Measurements from ENCODE around the gene SSX4.
"Not testable (repeated sequence)": the region's sequence is repeated elsewhere in the genome, so short reads cannot be mapped to it uniquely, and the experiment has no call there.

SSX4 gene

DNA sequence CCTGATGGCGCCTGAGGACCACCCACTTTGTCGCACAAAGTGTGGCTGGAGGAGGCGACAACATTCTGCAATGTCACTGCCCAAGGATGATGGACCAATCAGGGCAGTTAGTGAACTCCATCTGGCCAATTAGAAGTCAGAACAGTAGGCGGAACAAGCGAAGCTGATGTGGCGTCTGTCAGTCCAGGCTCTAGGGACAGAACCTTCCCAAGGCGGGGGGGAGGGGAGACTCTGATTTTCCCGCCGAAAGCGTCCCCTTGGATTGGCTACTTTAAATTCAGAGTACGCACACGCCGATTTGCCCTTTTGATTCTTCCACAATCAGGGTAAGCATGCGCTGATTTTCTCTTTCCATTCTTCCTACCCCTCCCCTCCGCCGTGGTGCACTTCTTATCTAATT, at the start of gene SSX4:
TSS of gene SSX4 (plus strand) at position 301 of the 400 bp plus-strand sequence. CDS start 515 bp downstream, outside the sequence.
- not testable (repeated sequence) for H3K9ac ChIP-seq (ENCODE audit: low read depth, low read length); H3K36me3 ChIP-seq (ENCODE audit: control insufficient read depth, insufficient read depth, low read length); H3K4me1 ChIP-seq (ENCODE audit: control insufficient read depth, insufficient read depth, low read length); H3K27me3 ChIP-seq (ENCODE audit: control insufficient read depth, insufficient read depth, low read length); H3K9me3 ChIP-seq (ENCODE audit: control insufficient read depth, insufficient read depth, low read length); H3K4me3 ChIP-seq (ENCODE audit: low read depth, low read length)

DNA sequence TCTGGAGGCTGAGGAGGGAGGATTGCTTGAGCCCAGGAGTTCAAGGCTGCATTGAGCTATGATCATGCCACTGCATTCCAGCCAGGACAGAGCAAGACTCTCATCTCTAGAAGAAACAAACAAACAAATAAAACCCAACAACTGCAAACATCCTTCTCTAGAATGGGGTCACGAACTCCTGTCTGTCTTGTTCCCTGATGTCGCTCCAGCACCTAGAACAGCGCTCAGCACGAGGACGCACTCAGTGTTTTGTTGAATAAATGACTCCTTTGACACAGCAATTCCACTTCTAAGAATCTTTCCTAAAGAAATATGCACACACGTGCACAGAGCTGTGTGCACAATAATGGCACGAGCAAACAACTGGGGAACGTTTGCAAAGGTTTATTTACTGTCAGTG, 37.3 kb upstream of the SSX4 start:
- H3K4me1 ChIP-seq (ENCODE audit: control insufficient read depth, insufficient read depth, low read length); H3K27me3 ChIP-seq (ENCODE audit: control insufficient read depth, insufficient read depth, low read length); H3K4me3 ChIP-seq (ENCODE audit: low read depth, low read length); H3K36me3 ChIP-seq (ENCODE audit: control insufficient read depth, insufficient read depth, low read length); H3K9me3 ChIP-seq (ENCODE audit: control insufficient read depth, insufficient read depth, low read length); H3K9ac ChIP-seq (ENCODE audit: low read depth, low read length): not testable (repeated sequence)

- not testable (repeated sequence) for H3K9me3 ChIP-seq (ENCODE audit: control insufficient read depth, insufficient read depth, low read length); H3K4me1 ChIP-seq (ENCODE audit: control insufficient read depth, insufficient read depth, low read length); H3K9ac ChIP-seq (ENCODE audit: low read depth, low read length); H3K4me3 ChIP-seq (ENCODE audit: low read depth, low read length); H3K27me3 ChIP-seq (ENCODE audit: control insufficient read depth, insufficient read depth, low read length); H3K36me3 ChIP-seq (ENCODE audit: control insufficient read depth, insufficient read depth, low read length)
Measured at GRCh38 chrX:48356315-48357094, 26.8 kb upstream of the SSX4 start, which contains the start of gene SSX3. Gene SSX3, minus strand, starts transcription at chrX:48356703. Its CDS starts 1,454 bp downstream, at chrX:48355249.

- H3K27me3 ChIP-seq (ENCODE audit: control insufficient read depth, insufficient read depth, low read length): no peaks in the 10 kb centered on the region
- H3K36me3 ChIP-seq (ENCODE audit: control insufficient read depth, insufficient read depth, low read length): no peaks in the 10 kb centered on the region
- H3K4me3 ChIP-seq (ENCODE audit: low read depth, low read length): no peak overlapping the region
- H3K9me3 ChIP-seq (ENCODE audit: control insufficient read depth, insufficient read depth, low read length): no peaks in the 10 kb centered on the region
- no peak overlapping the region for H3K9ac ChIP-seq (ENCODE audit: low read depth, low read length)
- H3K4me1 ChIP-seq (ENCODE audit: control insufficient read depth, insufficient read depth, low read length): no peaks in the 10 kb centered on the region
Measured at GRCh38 chrX:48357681-48358080, 25.7 kb upstream of the SSX4 start.

DNA sequence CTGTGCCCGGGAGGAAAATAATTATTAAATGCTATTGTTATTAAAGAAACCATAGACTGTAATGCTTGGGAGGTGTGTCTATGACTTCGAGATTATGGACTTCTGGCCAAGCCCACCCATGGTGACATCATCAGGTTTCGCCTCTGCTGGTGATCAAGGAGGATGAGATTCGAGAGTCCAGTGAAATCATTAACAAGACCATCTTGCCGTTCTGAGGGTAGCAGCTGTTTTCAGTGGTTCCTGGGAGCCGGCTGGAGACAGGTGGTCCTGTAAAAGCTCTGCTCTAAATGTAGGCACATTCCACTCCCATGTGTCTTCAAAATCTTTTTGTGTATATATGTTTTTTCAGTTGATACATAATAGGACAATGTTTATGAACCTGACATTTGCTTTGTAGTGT, 24.1 kb upstream of the SSX4 start:
- H3K9me3 ChIP-seq (ENCODE audit: control insufficient read depth, insufficient read depth, low read length); H3K4me3 ChIP-seq (ENCODE audit: low read depth, low read length); H3K4me1 ChIP-seq (ENCODE audit: control insufficient read depth, insufficient read depth, low read length); H3K36me3 ChIP-seq (ENCODE audit: control insufficient read depth, insufficient read depth, low read length); H3K9ac ChIP-seq (ENCODE audit: low read depth, low read length); H3K27me3 ChIP-seq (ENCODE audit: control insufficient read depth, insufficient read depth, low read length): not testable (repeated sequence)

DNA sequence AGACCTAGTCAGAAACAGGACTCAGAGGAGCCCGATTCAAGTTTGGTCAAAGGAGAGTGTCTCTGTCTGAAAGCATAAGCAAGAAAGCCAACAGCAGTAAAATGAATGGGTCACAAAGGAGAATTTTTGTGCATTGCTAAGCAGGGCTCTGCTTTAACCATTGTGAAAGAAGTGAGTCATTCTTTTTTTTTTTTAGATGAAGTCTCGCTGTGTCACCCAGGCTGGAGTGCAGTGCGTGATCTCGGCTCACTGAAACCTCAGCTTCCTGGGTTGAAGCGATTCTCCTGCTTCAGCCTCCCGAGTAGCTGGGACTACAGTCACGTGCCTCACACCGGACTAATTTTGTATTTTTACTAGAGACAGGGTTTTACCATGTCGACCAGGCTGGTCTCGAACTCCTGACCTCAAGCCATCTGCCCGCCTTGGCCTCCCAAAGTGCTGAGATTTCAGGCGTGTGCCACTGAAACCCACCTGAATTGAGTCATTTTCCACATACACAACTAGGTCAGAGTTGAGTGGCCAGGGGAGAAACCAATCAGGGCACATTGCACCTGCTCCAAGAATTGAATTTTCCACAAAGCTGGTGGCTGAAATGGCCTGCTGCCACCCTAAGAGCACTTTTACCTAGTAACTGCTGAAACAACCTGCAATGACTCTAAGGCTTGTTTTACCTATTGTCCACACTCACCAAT, 15.5 kb upstream of the SSX4 start:
- not testable (repeated sequence) for H3K27me3 ChIP-seq (ENCODE audit: control insufficient read depth, insufficient read depth, low read length)

GRCh38 chrX:48370408-48370807, 12.9 kb upstream of the SSX4 start:
- not testable (repeated sequence) for H3K36me3 ChIP-seq (ENCODE audit: control insufficient read depth, insufficient read depth, low read length); H3K4me3 ChIP-seq (ENCODE audit: low read depth, low read length); H3K4me1 ChIP-seq (ENCODE audit: control insufficient read depth, insufficient read depth, low read length); H3K9me3 ChIP-seq (ENCODE audit: control insufficient read depth, insufficient read depth, low read length); H3K27me3 ChIP-seq (ENCODE audit: control insufficient read depth, insufficient read depth, low read length); H3K9ac ChIP-seq (ENCODE audit: low read depth, low read length)

More for the DNA sequence above, 15.5 kb upstream of the SSX4 start:
- H3K9ac ChIP-seq (ENCODE audit: low read depth, low read length); H3K4me3 ChIP-seq (ENCODE audit: low read depth, low read length); H3K9me3 ChIP-seq (ENCODE audit: control insufficient read depth, insufficient read depth, low read length); H3K36me3 ChIP-seq (ENCODE audit: control insufficient read depth, insufficient read depth, low read length); H3K4me1 ChIP-seq (ENCODE audit: control insufficient read depth, insufficient read depth, low read length): not testable (repeated sequence)

- H3K4me3 ChIP-seq (ENCODE audit: low read depth, low read length); H3K4me1 ChIP-seq (ENCODE audit: control insufficient read depth, insufficient read depth, low read length); H3K9me3 ChIP-seq (ENCODE audit: control insufficient read depth, insufficient read depth, low read length); H3K9ac ChIP-seq (ENCODE audit: low read depth, low read length); H3K27me3 ChIP-seq (ENCODE audit: control insufficient read depth, insufficient read depth, low read length); H3K36me3 ChIP-seq (ENCODE audit: control insufficient read depth, insufficient read depth, low read length): not testable (repeated sequence)
Measured at GRCh38 chrX:48396931-48397330, 13.6 kb downstream of the SSX4 start.

- not testable (repeated sequence) for H3K9me3 ChIP-seq (ENCODE audit: control insufficient read depth, insufficient read depth, low read length); H3K4me1 ChIP-seq (ENCODE audit: control insufficient read depth, insufficient read depth, low read length); H3K4me3 ChIP-seq (ENCODE audit: low read depth, low read length); H3K36me3 ChIP-seq (ENCODE audit: control insufficient read depth, insufficient read depth, low read length); H3K27me3 ChIP-seq (ENCODE audit: control insufficient read depth, insufficient read depth, low read length); H3K9ac ChIP-seq (ENCODE audit: low read depth, low read length)
Measured at GRCh38 chrX:48397825-48398224, 14.5 kb downstream of the SSX4 start.

DNA sequence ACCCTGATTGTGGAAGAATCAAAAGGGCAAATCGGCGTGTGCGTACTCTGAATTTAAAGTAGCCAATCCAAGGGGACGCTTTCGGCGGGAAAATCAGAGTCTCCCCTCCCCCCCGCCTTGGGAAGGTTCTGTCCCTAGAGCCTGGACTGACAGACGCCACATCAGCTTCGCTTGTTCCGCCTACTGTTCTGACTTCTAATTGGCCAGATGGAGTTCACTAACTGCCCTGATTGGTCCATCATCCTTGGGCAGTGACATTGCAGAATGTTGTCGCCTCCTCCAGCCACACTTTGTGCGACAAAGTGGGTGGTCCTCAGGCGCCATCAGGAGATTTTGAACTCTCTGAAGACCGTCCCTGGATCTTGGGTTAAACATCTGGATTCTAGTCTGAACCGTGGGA, 28.5 kb downstream of the SSX4 start, which contains the start of gene SSX4B:
TSS of gene SSX4B (minus strand) at position 101 of the 400 bp plus-strand sequence. CDS start 588 bp downstream, outside the sequence.
- not testable (repeated sequence) for H3K27me3 ChIP-seq (ENCODE audit: control insufficient read depth, insufficient read depth, low read length); H3K9ac ChIP-seq (ENCODE audit: low read depth, low read length); H3K36me3 ChIP-seq (ENCODE audit: control insufficient read depth, insufficient read depth, low read length)

DNA sequence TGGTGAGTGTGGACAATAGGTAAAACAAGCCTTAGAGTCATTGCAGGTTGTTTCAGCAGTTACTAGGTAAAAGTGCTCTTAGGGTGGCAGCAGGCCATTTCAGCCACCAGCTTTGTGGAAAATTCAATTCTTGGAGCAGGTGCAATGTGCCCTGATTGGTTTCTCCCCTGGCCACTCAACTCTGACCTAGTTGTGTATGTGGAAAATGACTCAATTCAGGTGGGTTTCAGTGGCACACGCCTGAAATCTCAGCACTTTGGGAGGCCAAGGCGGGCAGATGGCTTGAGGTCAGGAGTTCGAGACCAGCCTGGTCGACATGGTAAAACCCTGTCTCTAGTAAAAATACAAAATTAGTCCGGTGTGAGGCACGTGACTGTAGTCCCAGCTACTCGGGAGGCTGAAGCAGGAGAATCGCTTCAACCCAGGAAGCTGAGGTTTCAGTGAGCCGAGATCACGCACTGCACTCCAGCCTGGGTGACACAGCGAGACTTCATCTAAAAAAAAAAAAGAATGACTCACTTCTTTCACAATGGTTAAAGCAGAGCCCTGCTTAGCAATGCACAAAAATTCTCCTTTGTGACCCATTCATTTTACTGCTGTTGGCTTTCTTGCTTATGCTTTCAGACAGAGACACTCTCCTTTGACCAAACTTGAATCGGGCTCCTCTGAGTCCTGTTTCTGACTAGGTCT, 43.8 kb downstream of the SSX4 start:
- H3K27me3 ChIP-seq (ENCODE audit: control insufficient read depth, insufficient read depth, low read length); H3K9me3 ChIP-seq (ENCODE audit: control insufficient read depth, insufficient read depth, low read length); H3K9ac ChIP-seq (ENCODE audit: low read depth, low read length); H3K36me3 ChIP-seq (ENCODE audit: control insufficient read depth, insufficient read depth, low read length); H3K4me1 ChIP-seq (ENCODE audit: control insufficient read depth, insufficient read depth, low read length); H3K4me3 ChIP-seq (ENCODE audit: low read depth, low read length): not testable (repeated sequence)

More for the DNA sequence above, 28.5 kb downstream of the SSX4 start, which contains the start of gene SSX4B:
- H3K4me3 ChIP-seq (ENCODE audit: low read depth, low read length); H3K4me1 ChIP-seq (ENCODE audit: control insufficient read depth, insufficient read depth, low read length); H3K9me3 ChIP-seq (ENCODE audit: control insufficient read depth, insufficient read depth, low read length): not testable (repeated sequence)

- not testable (repeated sequence) for H3K9me3 ChIP-seq (ENCODE audit: control insufficient read depth, insufficient read depth, low read length); H3K4me1 ChIP-seq (ENCODE audit: control insufficient read depth, insufficient read depth, low read length); H3K9ac ChIP-seq (ENCODE audit: low read depth, low read length); H3K27me3 ChIP-seq (ENCODE audit: control insufficient read depth, insufficient read depth, low read length); H3K4me3 ChIP-seq (ENCODE audit: low read depth, low read length); H3K36me3 ChIP-seq (ENCODE audit: control insufficient read depth, insufficient read depth, low read length)
Measured at GRCh38 chrX:48429606-48430005, 46.3 kb downstream of the SSX4 start.

Data from iPS-15b (cell line).